SH-SY5Y (cell line): Measurements from ENCODE around the gene MIR17HG.

Experiments
- GATA2 ChIP-seq: IDR thresholded peaks from 2 replicates; pipeline ENCODE4 v1.6.1; 2011; ENCODE audit warnings: mild to moderate bottlenecking, low read depth, low read length
- GATA3 ChIP-seq: IDR thresholded peaks from 2 replicates; pipeline ENCODE4 v1.6.1; 2011; ENCODE audit warnings: low read depth, mild to moderate bottlenecking, low read length, moderate library complexity

MIR17HG gene

DNA sequence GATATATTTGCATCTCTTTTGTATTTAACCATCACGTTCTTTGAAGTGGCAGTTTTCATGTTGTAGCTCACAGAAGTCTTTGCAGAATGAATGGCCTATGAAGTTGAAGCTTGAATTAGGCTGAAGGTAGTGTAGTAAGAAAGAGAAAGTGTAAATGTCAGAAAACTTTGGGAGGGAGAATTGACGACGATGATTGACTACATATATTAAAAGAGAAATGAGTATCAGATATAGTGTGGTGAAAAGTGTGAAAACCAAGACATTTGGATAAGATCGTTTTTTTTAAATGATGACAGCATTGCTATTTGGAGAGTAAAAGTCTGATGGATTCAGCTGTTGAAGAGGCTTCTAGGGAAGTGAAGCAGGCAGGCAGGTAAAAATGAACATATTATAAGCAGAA is 36.3 kb downstream of the MIR17HG start:
- no peak for TF ChIP-seq GATA3
- no peak for TF ChIP-seq GATA2

DNA sequence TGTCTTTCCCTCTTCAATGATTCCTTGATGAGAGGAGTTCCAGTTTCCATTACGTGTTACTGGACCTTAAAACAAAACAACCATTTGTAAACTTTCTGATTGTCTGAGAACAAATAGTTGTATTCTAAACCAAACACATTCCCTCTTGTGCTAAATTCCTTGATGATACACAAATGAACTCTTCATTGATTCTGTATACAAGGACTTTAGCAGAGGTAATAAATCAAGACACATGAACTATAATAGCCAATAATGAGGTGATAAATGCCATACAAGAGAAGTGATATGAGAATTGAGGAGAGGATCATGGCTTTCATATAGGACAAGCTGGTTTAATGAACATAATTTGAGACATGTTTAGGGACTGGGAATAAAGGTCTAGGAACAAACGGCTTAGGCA is 37.4 kb downstream of the MIR17HG start:
- TF ChIP-seq GATA3 = no peak
- no peak for TF ChIP-seq GATA2

DNA sequence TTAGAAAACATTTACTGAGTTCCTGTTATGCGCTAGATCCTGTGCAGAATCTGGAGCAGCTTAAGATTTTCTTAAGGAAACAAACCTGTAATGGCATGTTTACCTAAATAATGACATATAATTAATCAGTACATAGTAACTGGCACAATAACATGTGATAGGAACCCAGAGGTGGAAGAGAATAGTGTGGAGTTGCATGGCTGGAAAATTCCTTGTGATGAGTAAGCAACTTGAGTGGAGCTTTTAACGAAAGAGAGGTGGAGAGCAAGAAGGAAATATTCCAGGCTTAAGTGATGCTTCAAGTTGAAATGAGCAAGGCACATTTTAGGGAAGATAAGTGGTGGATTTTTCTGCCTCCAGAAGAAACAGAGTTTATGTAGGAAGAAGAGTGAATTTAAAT is 41.7 kb downstream of the MIR17HG start:
- no peak for TF ChIP-seq GATA2

DNA sequence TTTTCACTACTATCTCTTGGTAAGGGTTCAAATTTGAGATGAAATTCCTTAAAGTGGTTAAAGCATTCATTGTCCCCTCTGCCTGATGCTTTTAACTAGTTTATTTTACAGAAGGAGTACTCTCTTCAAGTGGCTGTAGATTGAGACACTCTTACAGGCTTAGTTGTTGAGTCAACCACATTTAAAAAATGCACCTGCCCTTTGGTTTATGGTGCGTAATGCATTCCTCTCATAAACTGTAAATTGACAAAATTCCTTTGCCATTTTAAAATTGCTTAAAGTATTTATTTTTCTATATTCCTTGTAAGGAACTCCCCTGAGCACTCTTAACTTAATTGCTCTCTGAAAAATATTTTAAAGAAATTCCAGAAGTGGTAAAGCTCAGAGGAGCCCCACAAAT is 50.1 kb downstream of the MIR17HG start:
- TF ChIP-seq GATA2 = no peak
- no peak for TF ChIP-seq GATA3

DNA sequence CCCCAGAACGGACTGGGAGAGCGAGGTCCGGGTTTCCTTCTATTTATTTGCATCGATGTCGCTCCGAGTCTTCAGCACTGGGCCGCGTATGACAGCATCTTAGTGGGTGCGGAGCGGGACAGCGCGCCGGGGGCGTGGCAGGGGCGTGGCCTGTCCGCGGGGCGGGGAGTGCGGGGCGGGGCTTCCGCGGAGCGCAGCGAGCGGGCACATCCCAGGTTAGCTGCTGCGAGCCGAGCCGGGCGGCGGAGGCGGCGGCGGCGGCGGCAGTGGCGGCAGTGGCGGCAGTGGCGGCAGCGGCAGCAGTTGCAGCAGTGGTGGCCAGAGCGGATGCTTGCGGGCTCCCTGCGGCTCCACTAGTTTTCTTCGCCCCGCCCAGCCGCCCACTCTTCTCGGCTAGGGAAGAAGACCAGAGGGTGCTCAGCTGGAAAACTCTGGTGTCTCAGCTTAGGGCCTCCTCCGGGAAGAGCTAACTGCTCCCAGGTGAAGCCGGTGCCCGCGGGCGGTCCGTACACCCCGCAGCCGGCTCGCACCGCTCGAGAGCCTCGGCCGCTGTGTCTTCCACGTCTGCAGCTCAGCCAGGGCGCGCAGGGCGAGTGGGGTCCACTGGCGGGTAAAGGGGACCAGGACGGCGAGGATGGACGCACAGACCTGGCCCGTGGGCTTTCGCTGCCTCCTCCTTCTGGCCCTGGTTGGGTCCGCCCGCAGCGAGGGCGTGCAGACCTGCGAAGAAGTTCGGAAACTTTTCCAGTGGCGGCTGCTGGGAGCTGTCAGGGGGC is 51.1 kb downstream of the MIR17HG start, which contains the start of gene GPC5:
Gene GPC5 (plus strand): TSS at position 209 of the 776 bp plus-strand sequence.
- TF ChIP-seq GATA2 (no peak), GATA3 (no peak)

DNA sequence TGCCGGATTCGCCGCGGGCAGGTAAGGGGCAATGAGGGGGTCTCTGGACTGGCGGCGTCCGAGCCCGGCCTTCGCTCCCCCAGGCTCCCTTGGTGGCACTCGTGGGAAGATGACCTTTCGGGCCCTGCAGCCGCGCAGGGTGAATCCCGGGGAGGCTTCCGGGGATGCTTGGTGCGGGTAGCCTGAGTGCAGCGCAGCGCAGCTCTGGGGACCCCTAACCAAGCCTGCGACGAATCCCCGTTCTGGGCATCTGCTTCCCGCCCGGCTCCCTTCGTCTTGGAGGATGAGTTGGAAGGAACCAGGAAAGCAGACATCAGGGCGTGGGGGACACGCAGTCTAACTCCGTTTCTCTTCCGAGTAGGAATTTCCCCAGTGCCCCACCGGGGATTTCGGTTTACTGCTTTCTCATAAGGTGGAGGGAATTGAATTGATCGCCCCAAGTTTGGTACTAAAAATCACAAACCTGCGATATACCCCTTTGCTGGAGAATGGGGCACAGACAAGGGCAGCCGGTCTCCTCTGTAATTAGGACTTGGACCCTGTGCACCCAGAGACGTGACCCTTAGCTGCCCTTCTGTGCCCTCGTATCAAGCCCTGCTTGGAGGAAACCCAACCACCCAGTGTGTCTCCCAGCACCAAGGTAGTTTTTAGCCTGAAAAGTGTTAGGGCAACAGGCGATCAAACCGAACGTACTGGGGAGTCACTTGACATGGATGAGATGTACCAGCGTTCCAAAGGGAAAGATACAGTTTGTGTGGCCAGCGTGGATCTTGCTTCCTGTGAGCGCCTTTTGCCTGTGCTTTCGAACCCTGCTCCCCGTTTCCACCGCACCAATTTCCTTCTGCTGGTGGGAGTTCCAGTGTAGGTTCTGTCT is 51.9 kb downstream of the MIR17HG start:
- TF ChIP-seq GATA3 = no peak
- TF ChIP-seq GATA2 = no peak

DNA sequence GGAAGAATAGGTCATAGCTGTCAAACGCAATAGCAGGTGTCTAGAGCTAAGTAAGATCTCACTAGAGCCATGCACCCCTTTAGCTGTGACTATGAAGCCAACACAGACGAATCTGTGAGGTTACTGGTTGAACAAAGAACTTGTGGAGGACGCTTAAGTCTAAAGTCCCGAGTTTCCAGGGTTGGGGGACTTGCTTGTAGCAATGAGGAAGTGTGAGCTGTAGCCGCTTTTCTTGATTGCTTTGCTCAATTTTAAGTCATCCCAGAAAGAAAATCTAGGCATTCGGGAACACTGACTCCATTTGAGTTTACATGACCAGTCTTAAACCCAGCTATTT is 52.5 kb downstream of the MIR17HG start:
- TF ChIP-seq GATA2 = no peak

DNA sequence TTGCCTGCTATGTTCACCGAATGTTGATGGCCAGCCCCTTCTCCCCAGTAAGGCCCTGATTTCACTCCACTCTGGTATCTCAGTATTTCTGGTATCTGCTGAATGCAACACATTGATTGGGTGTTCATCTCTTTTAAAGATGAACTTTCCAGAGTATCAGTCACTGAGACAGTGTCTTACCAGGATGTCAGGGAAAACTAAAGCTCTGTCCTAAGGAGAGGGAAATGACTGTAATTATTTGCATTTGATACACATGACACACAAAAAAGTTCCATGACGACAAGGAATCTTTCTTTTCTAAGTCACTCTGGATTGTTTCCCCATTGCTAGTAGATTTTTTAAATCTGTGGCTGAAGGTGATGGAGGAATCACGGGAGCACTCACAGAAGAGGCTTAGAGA is 53.2 kb downstream of the MIR17HG start:
- TF ChIP-seq GATA2 (no peak), GATA3 (no peak)

DNA sequence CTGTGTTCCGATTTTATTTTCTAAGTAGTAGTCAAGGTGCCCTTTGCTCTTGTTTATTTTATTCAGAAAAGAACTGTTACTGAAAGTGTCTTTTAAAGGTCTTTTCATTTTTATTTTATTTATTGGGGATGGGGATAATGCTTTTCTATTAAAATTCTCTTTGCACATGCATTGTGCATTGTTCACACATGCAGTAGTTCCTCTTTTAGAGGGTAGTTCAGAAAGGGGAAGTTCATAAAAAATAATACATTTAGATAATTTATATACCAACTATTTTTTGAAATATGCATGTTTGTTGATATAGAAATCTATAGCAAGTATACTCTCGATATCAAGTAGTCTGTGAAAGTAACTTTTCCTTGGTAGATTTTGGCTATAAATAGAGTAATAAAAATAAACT is 54.4 kb downstream of the MIR17HG start:
- no peak for TF ChIP-seq GATA2
- no peak for TF ChIP-seq GATA3
